NCI-H146 treated with DMSO at 0.1 percent for 48 hours (cell line): ENCODE measurements around the gene DIPK1A.
A peak's percentile ranks its signal among the peaks of the same experiment; 100 is the strongest.
"Not testable (repeated sequence)": the region's sequence is repeated elsewhere in the genome, so short reads cannot be mapped to it uniquely, and the experiment has no call there.

Source experiments
- DNase-seq: peaks from one replicate; lab custom pipeline; 2025; ENCODE audit not compliant: unreplicated experiment; lab: John Stamatoyannopoulos, UW

The DIPK1A gene

GRCh38 chr1:92921031-92922023, 39.9 kb downstream of the DIPK1A start:
- no peak for DNase-seq

- DNase-seq, result no peak
These were observed 44.4 kb downstream of the DIPK1A start for GRCh38 chr1:92916899-92917298.

- no peak for DNase-seq
These were observed 45.7 kb downstream of the DIPK1A start for GRCh38 chr1:92915547-92915946.

- DNase-seq, result peak; percentile 11
These were observed 48.0 kb downstream of the DIPK1A start for GRCh38 chr1:92913093-92913819.

GRCh38 chr1:92910081-92910480, 51.2 kb downstream of the DIPK1A start:
- no peak for DNase-seq

GRCh38 chr1:92909321-92909720, 51.9 kb downstream of the DIPK1A start:
- no peak for DNase-seq

- DNase-seq, result no peak
These were observed 53.1 kb downstream of the DIPK1A start for GRCh38 chr1:92907949-92908684.

GRCh38 chr1:92903765-92904164, 57.5 kb downstream of the DIPK1A start:
- DNase-seq, result no peak

- DNase-seq, result no peak
These were observed 58.9 kb downstream of the DIPK1A start for GRCh38 chr1:92902406-92902744.

GRCh38 chr1:92901699-92902405, 59.4 kb downstream of the DIPK1A start:
- DNase-seq, result no peak

GRCh38 chr1:92901126-92901525, 60.1 kb downstream of the DIPK1A start:
- DNase-seq, result no peak

- no peak for DNase-seq
These were observed 60.7 kb downstream of the DIPK1A start for GRCh38 chr1:92900539-92900938.

- DNase-seq, result no peak
These were observed 61.5 kb downstream of the DIPK1A start for GRCh38 chr1:92899780-92900179.

GRCh38 chr1:92898053-92898452, 63.2 kb downstream of the DIPK1A start:
- not testable (repeated sequence) for DNase-seq

- no peak for DNase-seq
These were observed 73.8 kb downstream of the DIPK1A start for GRCh38 chr1:92887465-92887864.

GRCh38 chr1:92886886-92887419, 74.3 kb downstream of the DIPK1A start:
- DNase-seq, result peak; percentile 95

GRCh38 chr1:92884195-92884594, 77.1 kb downstream of the DIPK1A start:
- no peak for DNase-seq

- no peak for DNase-seq
These were observed 78.0 kb downstream of the DIPK1A start for GRCh38 chr1:92883297-92883696.

- no peak for DNase-seq
These were observed 78.4 kb downstream of the DIPK1A start for GRCh38 chr1:92882819-92883218.

GRCh38 chr1:92881391-92881790, 79.9 kb downstream of the DIPK1A start:
- DNase-seq, result no peak
